ENCODE results near the gene ATF7. TPM values are rescaled to one million over a fixed set of nuclear protein-coding genes. Genes with fewer than 3 reads are reported as not detected.
A peak's percentile ranks its signal among the peaks of the same experiment; 100 is the strongest.

ATF7 gene
- total and polyA plus RNA-seq, 2 of the 13 experiments (the other 11 are each of a cell fraction or from before 2014, with no cell fraction given) = 9.6 to 16.2 TPM

DNA sequence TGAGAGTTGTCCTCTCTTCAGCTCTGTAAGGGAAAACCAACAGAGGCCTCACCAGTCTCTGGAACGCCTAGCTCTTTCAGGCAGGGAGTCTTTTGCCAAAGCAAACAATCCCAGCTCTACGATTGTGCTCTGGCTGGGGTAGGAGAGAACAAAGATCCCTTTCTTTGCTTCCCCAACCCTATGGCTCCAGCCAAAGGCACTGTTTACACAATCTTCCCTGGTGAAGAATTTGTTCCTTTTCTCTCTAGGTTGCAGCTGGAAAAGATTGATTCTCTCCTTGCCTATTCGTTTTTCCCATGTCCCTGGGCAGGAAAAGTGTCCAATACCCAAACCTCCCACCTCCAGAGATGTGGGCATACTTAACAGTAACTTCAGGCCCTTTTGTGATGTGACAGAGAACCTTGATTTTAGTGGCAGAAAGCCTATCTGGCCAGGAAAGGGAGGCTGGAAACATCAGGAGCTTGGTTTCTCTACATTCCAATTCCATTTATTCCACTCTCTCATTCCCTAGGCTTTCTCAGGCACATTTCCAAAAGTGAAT is 32.9 kb upstream of the ATF7 start (continued):
- TF ChIP-seq RNF2 (conservative IDR thresholded peaks at IDR 0.05; ENCODE audit: low read depth) (no peak), POLR2AphosphoS2 (IDR thresholded peaks at IDR 0.05; ENCODE audit: low read depth, low read length) (no peak), ZNF251 (CRISPR knock-in tag; IDR thresholded peaks at IDR 0.05) (no peak), ZFP41 (CRISPR knock-in tag; IDR thresholded peaks at IDR 0.05; ENCODE audit: borderline replicate concordance) (no peak), ARNT (IDR thresholded peaks at IDR 0.05) (no peak), ZNF746 (CRISPR knock-in tag; IDR thresholded peaks at IDR 0.05) (no peak), NFKB2 (CRISPR knock-in tag; IDR thresholded peaks at IDR 0.05; ENCODE audit: borderline replicate concordance) (no peak), STAG1 (CRISPR knock-in tag; IDR thresholded peaks at IDR 0.05) (peak; percentile 15; the same call in 1 of the 2 replicates), SAP130 (CRISPR knock-in tag; IDR thresholded peaks at IDR 0.05; ENCODE audit: low read depth) (peak; percentile 68), IRF2 (CRISPR knock-in tag; IDR thresholded peaks at IDR 0.05) (peak; percentile 77), ZBTB37 (CRISPR knock-in tag; IDR thresholded peaks at IDR 0.05) (peak; percentile 100), SOX13 (IDR thresholded peaks at IDR 0.05) (no peak), SOX13 (CRISPR knock-in tag; conservative IDR thresholded peaks at IDR 0.05 in 1 of 2, IDR thresholded peaks at IDR 0.05 in 1 of 2) (peak in 1 of 2 experiments; percentile 84; a peak in 2 of 4 replicates), TCF12 (IDR thresholded peaks at IDR 0.05) (no peak), TCF12 (CRISPR knock-in tag; IDR thresholded peaks at IDR 0.05) (no peak), ZGPAT (CRISPR knock-in tag; IDR thresholded peaks at IDR 0.05) (peak; percentile 74), ZNF12 (CRISPR knock-in tag; IDR thresholded peaks at IDR 0.05) (no peak), MAFG (CRISPR knock-in tag; IDR thresholded peaks at IDR 0.05) (no peak), PHF5A (CRISPR knock-in tag; IDR thresholded peaks at IDR 0.05; ENCODE audit: low read depth, unreplicated experiment) (peak; percentile 37), ZBTB1 (CRISPR knock-in tag; IDR thresholded peaks at IDR 0.05; ENCODE audit: borderline replicate concordance) (no peak), ZNF317 (CRISPR knock-in tag; IDR thresholded peaks at IDR 0.05) (no peak), ISL2 (CRISPR knock-in tag; IDR thresholded peaks at IDR 0.05) (0 out of 2 replicates have a peak, but pooled peaks have one; percentile 39)
- TF ChIP-seq, protein P1, sequence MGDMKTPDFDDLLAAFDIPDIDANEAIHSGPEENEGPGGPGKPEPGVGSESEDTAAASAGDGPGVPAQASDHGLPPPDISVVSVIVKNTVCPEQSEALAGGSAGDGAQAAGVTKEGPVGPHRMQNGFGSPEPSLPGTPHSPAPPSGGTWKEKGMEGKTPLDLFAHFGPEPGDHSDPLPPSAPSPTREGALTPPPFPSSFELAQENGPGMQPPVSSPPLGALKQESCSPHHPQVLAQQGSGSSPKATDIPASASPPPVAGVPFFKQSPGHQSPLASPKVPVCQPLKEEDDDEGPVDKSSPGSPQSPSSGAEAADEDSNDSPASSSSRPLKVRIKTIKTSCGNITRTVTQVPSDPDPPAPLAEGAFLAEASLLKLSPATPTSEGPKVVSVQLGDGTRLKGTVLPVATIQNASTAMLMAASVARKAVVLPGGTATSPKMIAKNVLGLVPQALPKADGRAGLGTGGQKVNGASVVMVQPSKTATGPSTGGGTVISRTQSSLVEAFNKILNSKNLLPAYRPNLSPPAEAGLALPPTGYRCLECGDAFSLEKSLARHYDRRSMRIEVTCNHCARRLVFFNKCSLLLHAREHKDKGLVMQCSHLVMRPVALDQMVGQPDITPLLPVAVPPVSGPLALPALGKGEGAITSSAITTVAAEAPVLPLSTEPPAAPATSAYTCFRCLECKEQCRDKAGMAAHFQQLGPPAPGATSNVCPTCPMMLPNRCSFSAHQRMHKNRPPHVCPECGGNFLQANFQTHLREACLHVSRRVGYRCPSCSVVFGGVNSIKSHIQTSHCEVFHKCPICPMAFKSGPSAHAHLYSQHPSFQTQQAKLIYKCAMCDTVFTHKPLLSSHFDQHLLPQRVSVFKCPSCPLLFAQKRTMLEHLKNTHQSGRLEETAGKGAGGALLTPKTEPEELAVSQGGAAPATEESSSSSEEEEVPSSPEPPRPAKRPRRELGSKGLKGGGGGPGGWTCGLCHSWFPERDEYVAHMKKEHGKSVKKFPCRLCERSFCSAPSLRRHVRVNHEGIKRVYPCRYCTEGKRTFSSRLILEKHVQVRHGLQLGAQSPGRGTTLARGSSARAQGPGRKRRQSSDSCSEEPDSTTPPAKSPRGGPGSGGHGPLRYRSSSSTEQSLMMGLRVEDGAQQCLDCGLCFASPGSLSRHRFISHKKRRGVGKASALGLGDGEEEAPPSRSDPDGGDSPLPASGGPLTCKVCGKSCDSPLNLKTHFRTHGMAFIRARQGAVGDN (CRISPR knock-in tag; IDR thresholded peaks at IDR 0.05) = no peak
- TF ChIP-seq, protein P2, sequence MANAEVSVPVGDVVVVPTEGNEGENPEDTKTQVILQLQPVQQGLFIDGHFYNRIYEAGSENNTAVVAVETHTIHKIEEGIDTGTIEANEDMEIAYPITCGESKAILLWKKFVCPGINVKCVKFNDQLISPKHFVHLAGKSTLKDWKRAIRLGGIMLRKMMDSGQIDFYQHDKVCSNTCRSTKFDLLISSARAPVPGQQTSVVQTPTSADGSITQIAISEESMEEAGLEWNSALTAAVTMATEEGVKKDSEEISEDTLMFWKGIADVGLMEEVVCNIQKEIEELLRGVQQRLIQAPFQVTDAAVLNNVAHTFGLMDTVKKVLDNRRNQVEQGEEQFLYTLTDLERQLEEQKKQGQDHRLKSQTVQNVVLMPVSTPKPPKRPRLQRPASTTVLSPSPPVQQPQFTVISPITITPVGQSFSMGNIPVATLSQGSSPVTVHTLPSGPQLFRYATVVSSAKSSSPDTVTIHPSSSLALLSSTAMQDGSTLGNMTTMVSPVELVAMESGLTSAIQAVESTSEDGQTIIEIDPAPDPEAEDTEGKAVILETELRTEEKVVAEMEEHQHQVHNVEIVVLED (CRISPR knock-in tag; IDR thresholded peaks at IDR 0.05; ENCODE audit: borderline replicate concordance) = no peak; the same call in 1 of the 2 replicates

All from HepG2 (cell line).